Measurements from ENCODE around the gene HSF5. TPM values are rescaled to one million over a fixed set of nuclear protein-coding genes. Genes with fewer than 3 reads are reported as not detected.

HSF5 gene, protein sequence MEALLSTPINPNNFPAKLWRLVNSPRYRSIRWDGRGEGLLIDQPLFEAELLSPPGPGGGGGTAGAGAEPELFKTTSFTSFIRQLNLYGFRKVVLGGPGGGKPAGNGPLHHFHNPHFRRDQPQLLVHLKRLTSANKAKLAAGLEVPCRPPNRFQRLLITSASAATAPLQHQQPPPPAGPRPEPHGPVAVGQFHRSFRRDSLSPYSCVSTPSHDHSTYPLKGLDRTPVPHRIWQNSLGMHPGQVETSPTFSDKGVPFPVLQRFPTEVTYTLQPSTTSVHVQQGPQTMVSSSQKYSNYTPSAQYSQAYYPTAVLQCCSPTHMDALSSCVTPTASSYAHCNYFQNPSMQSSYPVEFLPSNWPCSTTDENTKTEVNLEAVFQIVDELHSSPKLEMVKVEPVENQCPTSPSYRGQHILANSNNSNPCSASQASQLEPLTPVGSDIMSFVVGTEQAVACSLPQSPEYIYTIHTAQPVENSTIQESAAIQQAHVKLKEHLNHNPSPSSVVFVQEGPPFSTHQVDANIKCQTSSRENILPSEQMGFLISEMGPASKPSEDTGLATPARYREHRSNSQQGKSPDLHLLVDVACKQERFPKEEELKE
- total RNA-seq, result under 0.01 TPM in 1 of 2 replicates, not detected in the other

DNA sequence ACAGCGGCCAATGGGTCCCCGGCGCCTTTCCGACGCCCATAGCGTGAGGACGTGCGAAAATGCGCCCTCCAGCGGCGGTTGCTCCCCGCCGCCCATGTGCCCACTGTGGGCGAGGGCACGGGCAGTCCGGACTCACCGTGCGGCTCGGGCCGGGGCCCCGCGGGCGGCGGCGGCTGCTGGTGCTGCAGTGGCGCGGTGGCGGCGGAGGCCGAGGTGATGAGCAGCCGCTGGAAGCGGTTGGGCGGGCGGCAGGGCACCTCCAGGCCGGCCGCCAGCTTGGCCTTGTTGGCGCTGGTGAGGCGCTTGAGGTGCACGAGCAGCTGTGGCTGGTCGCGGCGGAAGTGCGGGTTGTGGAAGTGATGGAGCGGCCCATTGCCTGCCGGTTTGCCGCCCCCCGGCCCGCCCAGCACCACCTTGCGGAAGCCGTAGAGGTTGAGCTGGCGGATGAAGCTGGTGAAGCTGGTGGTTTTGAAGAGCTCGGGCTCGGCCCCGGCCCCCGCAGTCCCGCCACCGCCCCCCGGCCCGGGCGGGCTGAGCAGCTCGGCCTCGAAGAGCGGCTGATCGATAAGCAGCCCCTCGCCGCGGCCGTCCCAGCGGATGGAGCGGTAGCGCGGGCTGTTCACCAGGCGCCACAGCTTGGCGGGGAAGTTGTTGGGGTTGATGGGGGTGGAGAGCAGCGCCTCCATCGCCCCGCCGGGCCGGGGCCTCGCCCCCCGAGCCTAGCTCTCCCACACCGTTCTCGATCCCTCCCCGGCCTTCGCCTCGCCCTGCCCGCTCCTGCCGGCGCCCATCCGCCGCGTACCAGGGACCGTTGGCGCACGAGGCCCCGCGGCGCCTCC, at the start of gene HSF5:
Gene HSF5, minus strand, starts transcription at position 820 of the 839 bp plus-strand sequence. Its CDS starts 134 bp downstream, at position 686.
- DNase-seq (ENCODE audit: low read depth in 2 of 2), result peak; percentile 4 to 26

DNA sequence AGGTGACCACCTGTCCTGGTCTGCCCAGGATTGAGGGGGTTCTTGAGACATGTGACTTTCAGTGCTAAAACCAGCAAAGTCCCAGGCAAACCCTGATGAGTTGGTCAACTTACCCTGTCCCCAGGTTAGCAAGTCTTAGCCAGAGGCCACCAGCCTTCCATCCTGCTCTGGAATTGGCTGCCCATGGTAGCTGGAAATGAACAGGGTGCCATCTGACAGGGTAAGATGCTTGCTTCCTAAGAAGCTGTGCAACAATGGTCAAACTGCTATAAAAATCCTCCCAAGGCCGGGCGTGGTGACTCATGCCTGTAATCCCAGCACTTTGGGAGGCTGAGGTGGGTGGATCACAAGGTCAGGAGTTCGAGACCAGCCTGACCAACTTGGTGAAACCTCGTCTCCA, 49.1 kb upstream of the HSF5 start:
- no peak for DNase-seq (ENCODE audit: low read depth in 2 of 2)

DNA sequence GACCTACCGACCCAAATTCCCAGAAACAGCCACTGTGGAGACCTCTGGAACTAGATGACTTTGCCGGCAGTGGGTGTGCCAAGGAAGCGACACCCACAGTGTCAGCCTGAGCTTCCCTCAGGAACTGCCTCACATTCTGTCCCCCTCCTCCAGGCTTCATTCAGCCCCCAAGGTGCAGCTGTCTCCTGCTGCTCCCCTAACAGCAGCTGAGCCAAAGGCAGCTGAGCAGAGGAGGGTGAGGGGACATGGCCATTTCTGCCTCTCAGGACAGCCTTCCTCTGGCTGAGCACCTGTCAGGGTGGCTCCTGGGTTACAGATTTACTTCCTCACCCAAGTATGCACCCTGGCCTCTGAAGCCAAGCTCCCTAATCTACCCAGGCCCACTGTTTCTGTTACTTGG, 48.3 kb upstream of the HSF5 start:
- DNase-seq (ENCODE audit: low read depth in 2 of 2), result no peak

DNA sequence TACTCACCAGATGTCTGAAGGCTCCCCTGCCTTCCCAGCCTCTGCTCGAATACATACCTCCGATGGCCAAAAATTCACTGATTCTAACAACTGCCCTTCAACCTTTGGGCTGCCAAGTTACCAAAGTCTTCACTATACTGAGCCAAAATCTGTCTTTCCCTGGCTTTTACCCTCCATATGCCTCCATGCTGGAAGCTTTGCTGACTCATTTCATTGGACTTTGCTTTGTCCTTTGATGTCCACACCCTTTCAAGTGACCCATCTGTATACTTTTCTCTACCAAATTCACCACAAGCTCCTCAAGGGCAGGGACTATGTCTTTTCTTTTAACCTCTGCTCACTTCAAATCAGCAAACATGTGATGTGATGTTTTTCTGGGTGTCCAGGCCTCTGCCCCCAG, 47.2 kb upstream of the HSF5 start:
- no peak for DNase-seq (ENCODE audit: low read depth in 2 of 2)

DNA sequence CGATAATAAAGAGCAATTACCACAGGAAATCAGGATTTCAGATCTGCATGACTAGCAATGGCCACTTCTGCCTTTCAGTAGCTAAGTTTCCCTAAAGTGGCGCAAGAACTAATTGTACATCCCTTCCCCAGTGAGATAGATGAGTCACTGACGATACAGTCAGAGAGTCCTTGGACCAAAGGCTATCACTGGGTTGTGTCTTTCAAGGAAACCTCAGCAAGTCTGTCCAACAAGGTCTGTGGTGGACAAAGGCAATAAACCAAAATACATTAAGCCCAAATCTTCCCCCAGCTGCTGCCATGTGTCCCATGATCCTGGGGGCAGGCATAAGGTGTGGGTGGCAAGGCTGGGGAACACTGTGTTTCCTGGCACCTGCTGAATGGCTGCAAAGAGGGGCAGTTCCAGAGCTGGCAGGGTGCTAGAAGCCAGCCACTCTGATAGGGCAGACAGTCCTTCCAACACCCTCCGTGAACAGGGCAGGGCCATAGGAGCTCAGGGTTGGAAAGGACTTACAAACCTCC, 46.8 kb upstream of the HSF5 start:
- DNase-seq (ENCODE audit: low read depth in 2 of 2), result no peak

DNA sequence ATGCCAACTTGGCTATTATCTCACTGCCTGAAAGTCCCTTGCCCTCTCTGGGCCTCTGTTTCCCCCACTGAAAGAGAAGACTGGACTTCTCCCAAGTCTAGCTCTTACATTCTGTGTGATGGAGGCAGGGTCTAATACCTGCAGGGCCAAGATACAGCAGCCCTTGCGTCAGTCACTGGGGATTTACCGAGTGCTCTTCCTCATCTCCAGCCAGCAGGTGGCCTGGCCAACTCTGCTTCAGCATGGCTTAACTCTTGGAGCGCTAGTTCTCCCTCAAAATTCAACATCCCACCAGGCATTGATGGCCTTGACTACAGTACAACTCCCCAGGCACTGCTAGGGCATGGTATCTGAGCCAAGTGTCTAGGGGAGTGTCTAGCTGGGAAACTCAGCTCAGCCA, 46.1 kb upstream of the HSF5 start:
- DNase-seq (ENCODE audit: low read depth in 2 of 2), result no peak

DNA sequence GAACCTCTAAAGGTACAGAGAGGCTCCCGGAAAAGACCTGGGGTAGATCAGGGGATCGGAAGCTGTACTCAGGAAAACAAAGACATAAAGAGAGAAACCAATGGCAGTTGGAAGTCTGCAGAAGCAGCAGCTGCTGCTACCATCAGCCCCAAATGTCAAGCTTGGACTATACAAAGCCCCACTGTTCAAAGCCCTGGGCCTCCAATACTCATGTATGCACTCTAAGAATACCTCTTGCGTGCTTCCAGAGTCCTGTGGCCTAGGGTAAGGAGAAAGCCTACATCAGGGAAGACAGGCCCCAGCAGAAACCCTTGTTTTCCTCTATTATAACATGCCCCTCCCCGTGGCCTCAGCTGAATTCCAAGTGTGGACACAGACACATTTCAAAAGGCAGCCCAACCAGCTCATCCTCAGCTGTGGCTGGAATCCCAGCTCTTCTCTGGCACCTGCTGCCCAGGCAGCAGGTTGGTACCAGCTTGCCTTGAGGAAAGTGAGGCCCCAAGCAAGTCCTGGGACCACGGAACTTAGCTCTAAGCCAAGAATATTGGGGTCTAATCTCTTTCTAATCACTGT, 45.5 kb upstream of the HSF5 start:
- no peak for DNase-seq (ENCODE audit: low read depth in 2 of 2)

DNA sequence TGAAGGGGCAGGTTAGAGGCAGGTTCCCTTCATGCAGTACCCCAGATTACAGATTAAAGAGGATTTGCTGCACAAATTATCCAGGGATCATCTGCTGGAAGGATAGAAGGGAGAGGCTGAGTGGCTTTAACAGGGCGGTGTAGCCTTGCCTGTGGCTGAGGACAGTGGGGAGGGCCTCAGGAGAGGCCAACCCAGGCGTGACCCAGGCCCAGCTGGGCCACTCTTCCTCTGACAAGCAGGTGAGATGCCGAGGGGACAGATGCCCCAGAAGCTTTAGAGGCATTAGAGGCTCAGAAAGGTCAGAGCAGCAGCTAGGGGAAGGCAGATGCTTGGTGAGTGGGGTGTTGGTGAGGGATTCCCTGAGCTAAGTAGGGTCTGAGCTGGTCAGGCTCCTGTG, 44.3 kb upstream of the HSF5 start:
- DNase-seq (ENCODE audit: low read depth in 2 of 2), result no peak

DNA sequence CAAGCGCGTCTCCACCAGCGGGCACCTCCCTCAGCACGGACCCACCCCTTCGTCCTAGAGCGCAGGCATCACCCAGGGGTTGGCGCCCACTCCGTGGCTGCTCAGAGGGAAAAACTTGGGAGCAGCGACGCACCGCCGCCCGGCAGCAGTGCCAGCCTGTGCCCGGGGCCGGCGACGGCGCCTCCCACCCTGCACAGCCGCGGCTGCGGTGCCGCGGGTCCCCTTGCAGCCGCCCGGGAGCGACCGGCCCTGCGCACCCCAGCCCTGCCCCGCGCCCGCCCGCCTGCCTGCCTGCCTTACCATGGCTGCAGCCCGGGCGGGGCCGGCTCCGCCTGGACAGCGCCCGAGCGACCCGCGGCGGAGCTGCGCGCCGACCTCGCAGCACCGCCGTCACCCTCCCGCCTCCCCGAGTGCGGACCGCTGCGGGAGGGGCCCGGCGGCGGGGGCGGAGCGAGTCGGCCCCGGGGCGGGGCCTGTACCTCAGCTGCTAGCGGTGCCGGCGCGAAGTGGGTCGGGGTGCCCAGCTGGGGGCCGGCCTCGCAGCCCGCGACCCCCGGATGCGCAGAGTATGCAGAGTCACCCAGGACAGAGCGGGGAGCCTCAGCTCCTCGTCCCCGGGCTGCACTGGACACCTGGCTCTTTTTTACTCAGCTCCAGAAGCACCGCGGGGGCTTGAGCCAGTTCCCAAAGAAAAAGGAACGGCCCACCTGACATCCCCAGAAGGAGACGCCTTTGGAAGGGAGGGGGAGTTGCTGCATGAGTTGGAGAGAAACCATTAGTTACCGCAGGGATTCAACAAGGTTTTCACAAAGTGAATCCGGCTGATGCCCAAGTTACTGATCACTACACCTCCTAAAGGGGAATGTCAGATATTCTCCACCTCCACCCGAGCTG, 43.7 kb upstream of the HSF5 start:
- peak; percentile 55 to 60 for DNase-seq (ENCODE audit: low read depth in 2 of 2)

DNA sequence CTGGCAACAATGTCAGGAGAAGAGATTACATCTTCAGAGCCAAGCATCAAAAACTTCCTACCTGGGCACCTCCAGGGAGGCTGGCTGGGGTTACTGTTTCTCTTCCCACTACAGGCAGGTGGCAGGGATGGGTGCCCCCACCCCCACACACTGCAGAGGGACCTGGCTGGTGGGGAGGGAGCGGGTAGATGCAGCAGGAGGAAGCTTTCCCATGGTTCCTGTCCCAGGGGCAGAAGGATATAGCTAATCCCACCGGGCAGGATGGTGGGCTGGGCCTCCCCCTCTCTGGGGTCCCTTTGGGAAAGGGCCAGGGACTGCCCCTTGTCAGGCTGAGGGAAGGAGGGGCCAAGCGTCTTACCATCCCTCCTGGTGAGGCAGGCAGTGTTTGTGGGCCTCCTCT, 42.9 kb upstream of the HSF5 start:
- no peak for DNase-seq (ENCODE audit: low read depth in 2 of 2)

DNA sequence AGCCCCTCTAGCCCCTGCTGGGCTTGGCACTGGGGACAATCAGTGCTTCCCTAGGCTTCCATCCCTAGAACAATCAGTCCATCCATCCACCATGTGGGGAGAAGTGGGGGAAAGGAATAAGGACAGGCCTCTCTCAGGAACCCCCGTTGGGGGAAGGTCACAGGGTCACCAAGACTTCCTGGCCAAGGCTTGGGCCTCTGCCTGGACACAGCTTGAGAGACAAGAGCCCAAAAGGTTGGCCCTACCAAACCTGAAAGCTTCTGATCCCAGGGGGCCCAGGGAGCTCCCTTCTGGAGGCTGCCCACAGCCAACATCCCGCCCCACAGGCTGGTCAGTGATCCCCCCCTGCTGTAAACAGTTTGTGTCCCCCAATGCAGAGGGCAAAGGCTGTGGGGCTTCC, 42.4 kb upstream of the HSF5 start:
- DNase-seq (ENCODE audit: low read depth in 2 of 2), result no peak

DNA sequence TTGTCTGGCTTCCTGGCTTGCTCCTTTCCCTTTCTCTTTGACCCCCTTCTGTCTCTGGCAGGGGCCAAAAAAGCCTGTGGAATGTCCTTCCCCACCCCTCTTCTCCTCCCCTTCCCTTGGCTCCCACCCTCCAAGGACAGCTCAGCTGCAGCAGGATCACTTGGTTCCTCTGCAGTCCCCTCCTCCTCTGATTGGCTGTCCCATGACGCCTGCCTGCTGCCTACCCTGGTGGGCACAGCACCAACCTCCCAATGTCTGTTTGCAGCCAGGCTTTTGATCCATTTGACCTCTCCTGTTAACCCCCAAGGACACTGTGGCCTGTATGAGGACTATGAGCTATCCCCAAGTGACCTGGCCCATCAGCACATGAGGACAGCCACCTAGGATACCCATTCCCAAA, 41.1 kb upstream of the HSF5 start:
- DNase-seq (ENCODE audit: low read depth in 2 of 2), result peak in 1 of 2 donors; percentile 13

DNA sequence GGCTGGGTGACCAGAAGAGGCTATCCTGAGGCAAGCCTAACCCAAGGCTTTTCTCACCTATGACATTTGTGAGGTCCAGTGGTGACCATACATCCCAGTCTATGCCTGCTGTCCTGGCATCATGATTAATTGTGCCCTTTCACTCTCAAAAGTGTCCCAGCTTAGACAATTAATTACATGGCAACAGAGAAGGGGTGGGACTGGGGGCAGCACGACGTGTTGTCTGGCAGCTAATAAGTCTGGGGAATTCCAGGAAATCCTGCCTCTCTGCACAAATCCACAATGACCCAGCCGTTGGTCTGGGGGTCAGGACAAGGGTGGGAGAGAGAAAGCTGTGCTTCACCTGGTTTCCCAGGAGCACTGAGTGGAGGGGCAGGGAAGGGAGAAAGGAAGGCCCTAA, 40.2 kb upstream of the HSF5 start:
- DNase-seq (ENCODE audit: low read depth in 2 of 2), result peak; percentile 45 to 72

DNA sequence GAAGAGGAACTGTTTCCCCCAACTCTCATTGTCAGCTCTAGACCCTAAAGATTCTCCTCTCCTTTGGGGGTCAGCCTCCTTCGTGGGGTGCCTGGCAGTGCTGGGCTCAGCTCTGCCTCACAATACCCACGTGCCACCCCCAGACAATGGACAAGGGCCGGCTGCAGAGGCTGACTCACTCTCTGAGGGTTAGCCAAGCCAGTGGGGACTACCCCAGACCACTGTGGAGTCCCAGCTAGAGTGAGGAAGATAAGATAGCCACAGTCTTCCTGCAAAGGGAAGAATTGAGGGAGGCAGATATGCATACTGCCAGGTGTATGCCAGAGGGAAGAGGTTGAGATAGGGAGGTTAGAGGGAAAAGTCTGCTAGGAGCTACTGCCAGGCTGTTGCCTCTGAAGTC, 39.7 kb upstream of the HSF5 start:
- DNase-seq (ENCODE audit: low read depth in 2 of 2), result peak in 1 of 2 donors; percentile 78

DNA sequence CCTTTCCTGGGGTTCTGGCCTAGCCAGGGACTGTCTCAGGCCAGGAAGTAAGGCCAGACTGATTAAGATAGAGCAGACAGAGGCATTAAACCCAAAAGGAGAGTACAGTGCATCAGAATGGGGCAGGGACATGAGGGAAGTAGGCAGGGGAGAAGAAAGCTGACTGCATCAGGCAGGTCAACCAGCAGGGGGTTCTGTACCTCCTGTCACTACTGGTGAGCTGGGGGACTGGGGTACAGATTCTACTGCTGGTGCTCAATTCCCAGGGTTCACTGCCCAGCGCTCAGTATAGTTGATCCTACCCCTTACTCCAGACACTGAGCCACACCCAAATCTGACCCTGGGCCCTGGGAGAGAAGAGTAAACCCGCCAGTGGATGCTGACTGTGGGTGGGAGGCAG, 39.1 kb upstream of the HSF5 start:
- DNase-seq (ENCODE audit: low read depth in 2 of 2), result peak in 1 of 2 donors; percentile 9

DNA sequence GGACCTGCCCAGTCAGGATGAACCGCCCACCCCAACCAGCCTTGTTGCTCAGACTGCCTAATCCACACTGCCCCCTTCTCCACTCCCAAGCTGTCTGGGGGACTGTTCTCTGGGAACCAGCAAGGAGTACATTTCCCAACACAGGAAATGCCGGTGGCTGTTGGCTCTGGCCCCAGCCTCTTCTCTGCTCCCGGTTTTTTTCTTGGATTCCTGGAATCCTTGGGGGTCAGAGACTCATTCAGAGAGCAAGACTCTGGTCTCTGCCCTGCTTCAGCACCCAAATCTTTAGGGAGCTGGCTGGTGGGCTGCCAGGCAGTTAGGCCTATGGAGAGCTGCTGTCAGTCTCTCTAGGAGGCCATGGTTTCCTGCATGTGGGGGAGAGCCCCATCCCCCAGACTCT, 37.0 kb upstream of the HSF5 start:
- DNase-seq (ENCODE audit: low read depth in 2 of 2), result peak in 1 of 2 donors; percentile 81

DNA sequence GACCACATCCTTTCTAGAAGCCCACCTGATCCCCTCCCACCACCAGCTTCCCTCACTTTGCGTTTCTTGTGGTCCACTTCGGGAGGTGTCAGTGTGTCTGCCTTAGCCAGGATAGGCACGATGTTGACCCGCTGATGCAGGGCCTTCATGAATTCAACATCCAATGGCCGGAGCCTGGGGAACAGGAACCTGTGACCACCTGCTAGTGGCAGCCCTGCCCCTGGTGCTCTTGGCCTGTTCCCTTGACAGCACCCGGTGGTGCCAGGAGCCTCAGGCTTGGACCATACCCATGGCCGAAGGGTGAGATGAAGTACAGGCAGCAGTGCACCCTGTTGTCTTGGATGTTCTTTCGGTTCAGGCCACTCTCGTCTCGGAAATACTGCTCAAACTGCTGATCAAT, 33.5 kb upstream of the HSF5 start:
- no peak for DNase-seq (ENCODE audit: low read depth in 2 of 2)

DNA sequence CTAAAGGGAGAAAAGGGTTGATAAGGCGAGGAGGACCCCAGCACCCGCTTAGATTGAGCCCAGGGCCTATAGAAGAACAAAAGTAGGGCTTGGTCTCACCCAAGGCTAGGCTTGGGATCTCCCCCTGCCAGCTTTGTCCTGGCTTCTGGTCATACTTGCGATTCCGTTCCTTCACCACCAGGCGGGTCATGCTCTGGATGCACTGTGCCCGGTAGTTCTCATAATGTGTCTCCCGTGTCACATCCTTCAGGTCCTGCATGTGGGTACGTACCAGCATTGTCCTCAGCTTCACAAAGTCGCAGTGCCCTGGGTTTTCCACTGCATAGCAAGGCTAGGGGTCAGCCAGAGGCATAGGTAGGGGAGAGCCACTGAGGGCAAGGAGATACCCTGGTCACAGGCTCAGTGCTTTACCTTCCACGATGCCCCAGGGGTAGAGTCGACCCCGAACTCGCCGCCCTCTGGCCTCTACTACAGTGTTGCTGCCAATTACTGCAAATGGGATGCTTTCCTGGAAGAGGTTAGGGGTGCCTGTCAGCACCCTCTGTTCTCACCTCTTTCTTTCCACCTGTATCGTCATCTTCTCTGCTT, 32.7 kb upstream of the HSF5 start:
- DNase-seq (ENCODE audit: low read depth in 2 of 2), result peak in 1 of 2 donors; percentile 39

DNA sequence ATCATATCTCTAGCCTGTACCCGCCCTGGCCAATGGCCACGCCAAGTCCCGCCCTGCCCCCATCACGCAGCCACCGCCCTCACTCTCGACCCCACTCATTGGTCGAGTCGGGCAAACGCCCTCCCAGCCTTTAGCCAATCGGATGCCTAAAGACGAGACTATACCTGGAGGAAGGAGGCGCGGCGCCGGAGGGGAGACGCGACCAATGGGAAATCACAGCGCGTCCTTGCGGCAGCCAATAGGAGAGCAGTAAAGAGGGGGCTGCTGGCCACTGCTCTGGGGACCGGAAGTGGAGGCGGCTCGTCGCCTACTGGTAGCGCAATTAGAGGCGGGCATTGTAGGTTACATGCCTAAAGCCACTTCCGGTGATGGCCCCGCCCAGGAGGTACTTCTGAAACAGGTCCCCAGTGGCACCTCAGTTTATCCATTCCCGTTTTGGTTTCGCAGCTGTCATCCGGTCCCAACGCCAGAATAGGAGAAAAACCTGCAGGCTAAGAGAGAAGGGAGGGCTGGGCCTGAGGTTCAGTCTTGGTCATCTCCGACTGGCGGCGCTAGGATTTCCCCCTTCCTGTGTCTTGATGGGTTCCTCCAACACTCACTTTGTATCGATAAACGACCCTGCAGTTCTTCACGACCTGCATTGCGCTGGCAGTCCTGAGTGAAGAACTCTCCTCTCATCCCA, 29.9 kb upstream of the HSF5 start:
- DNase-seq (ENCODE audit: low read depth in 2 of 2), result peak; percentile 100

All from lung microvascular endothelial cell (primary cell).